GM21390 (cell line): ENCODE data around the gene SYNE1.
"Not testable (repeated sequence)": the region's sequence is repeated elsewhere in the genome, so short reads cannot be mapped to it uniquely, and the experiment has no call there.

Experiments used
- ATAC-seq: cut with Tn5 transposase; IDR thresholded peaks from one replicate; pipeline ENCODE4 v1.9.1; 2021; ENCODE audit not compliant: unreplicated experiment

Gene SYNE1

GRCh38 chr6:152496731-152497130, 140.4 kb downstream of the SYNE1 start:
- ATAC-seq: no peak

GRCh38 chr6:152495456-152495855, 141.7 kb downstream of the SYNE1 start:
- not testable (repeated sequence) for ATAC-seq

GRCh38 chr6:152492281-152492680, 144.9 kb downstream of the SYNE1 start:
- ATAC-seq: not testable (repeated sequence)

GRCh38 chr6:152491501-152491900, 145.7 kb downstream of the SYNE1 start:
- ATAC-seq: not testable (repeated sequence)

GRCh38 chr6:152490971-152491378, 146.2 kb downstream of the SYNE1 start:
- not testable (repeated sequence) for ATAC-seq

GRCh38 chr6:152484806-152485205, 152.4 kb downstream of the SYNE1 start:
- no peak for ATAC-seq

- ATAC-seq: no peak
Observed at GRCh38 chr6:152482289-152482688, 154.9 kb downstream of the SYNE1 start.

- no peak for ATAC-seq
Observed at GRCh38 chr6:152478377-152479010, 158.7 kb downstream of the SYNE1 start.

- ATAC-seq: no peak
Observed at GRCh38 chr6:152474354-152474753, 162.8 kb downstream of the SYNE1 start.

GRCh38 chr6:152472325-152472724, 164.8 kb downstream of the SYNE1 start:
- no peak for ATAC-seq

- ATAC-seq: no peak
Observed at GRCh38 chr6:152471456-152472265, 165.5 kb downstream of the SYNE1 start.

GRCh38 chr6:152463164-152463563, 174.0 kb downstream of the SYNE1 start:
- no peak for ATAC-seq

GRCh38 chr6:152462716-152463115, 174.4 kb downstream of the SYNE1 start:
- ATAC-seq: no peak

GRCh38 chr6:152461556-152461955, 175.6 kb downstream of the SYNE1 start:
- no peak for ATAC-seq

GRCh38 chr6:152458648-152459644, 178.2 kb downstream of the SYNE1 start:
- ATAC-seq: no peak

- ATAC-seq: no peak
Observed at GRCh38 chr6:152457949-152458624, 179.1 kb downstream of the SYNE1 start.

- ATAC-seq: no peak
Observed at GRCh38 chr6:152454003-152454402, 183.2 kb downstream of the SYNE1 start.

GRCh38 chr6:152453421-152453820, 183.7 kb downstream of the SYNE1 start:
- ATAC-seq: no peak

GRCh38 chr6:152452639-152453038, 184.5 kb downstream of the SYNE1 start:
- no peak for ATAC-seq

GRCh38 chr6:152450519-152450918, 186.6 kb downstream of the SYNE1 start:
- ATAC-seq: no peak

GRCh38 chr6:152441902-152442301, 195.3 kb downstream of the SYNE1 start:
- no peak for ATAC-seq
